ENCODE results near the gene EWSR1.
A peak's percentile ranks its signal among the peaks of the same experiment; 100 is the strongest.
"Not testable (repeated sequence)": the region's sequence is repeated elsewhere in the genome, so short reads cannot be mapped to it uniquely, and the experiment has no call there.

The EWSR1 gene

GRCh38 chr22:29342177-29342576 is 74.1 kb downstream of the EWSR1 start:
- H3K36me3 ChIP-seq (replicated peaks) = peaks cover 52% of the 10 kb centered on the region
- in situ Hi-C loops (cut with HindIII; ENCODE audit: low pct_ligation_motif_present, low sequenced_read_pairs) = no loop called here

GRCh38 chr22:29342577-29343312 is 74.7 kb downstream of the EWSR1 start:
- Histone ChIP-seq H3K4me3 (ENCODE audit: low read depth, low read length) (no peak overlapping the region), H3K27ac (no peak overlapping the region), H3K36me3 (replicated peaks) (peaks cover 55% of the 10 kb centered on the region), H3K27me3 (replicated peaks) (no peaks in the 10 kb centered on the region)
- in situ Hi-C loops (cut with HindIII; ENCODE audit: low pct_ligation_motif_present, low sequenced_read_pairs) = no loop called here
- no peak for DNase-seq
- no peak for TF ChIP-seq CTCF (IDR thresholded peaks at IDR 0.05; ENCODE audit: low read depth, low read length, missing control alignments)

More at GRCh38 chr22:29342177-29342576, 74.1 kb downstream of the EWSR1 start:
- TF ChIP-seq CTCF (IDR thresholded peaks at IDR 0.05; ENCODE audit: low read depth, low read length, missing control alignments) = no peak
- no peak for DNase-seq
- Histone ChIP-seq H3K27ac (no peak overlapping the region), H3K27me3 (replicated peaks) (no peaks in the 10 kb centered on the region), H3K4me3 (ENCODE audit: low read depth, low read length) (no peak overlapping the region)

GRCh38 chr22:29343313-29343805 is 75.3 kb downstream of the EWSR1 start:
- H3K27ac ChIP-seq = peak overlapping the region; percentile 45
- no peak for DNase-seq
- no peak for TF ChIP-seq CTCF (IDR thresholded peaks at IDR 0.05; ENCODE audit: low read depth, low read length, missing control alignments)
- peaks cover 56% of the 10 kb centered on the region for H3K36me3 ChIP-seq (replicated peaks)
- in situ Hi-C loops (cut with HindIII; ENCODE audit: low pct_ligation_motif_present, low sequenced_read_pairs) = no loop called here
- H3K27me3 ChIP-seq (replicated peaks) = no peaks in the 10 kb centered on the region
- no peak overlapping the region for H3K4me3 ChIP-seq (ENCODE audit: low read depth, low read length)

GRCh38 chr22:29344137-29344536 is 76.1 kb downstream of the EWSR1 start:
- TF ChIP-seq CTCF (IDR thresholded peaks at IDR 0.05; ENCODE audit: low read depth, low read length, missing control alignments) = no peak
- H3K4me3 ChIP-seq (ENCODE audit: low read depth, low read length) = no peak overlapping the region
- peak overlapping the region; percentile 45 for H3K27ac ChIP-seq
- H3K36me3 ChIP-seq (replicated peaks) = peaks cover 54% of the 10 kb centered on the region
- peak; percentile 90 for DNase-seq
- in situ Hi-C loops (cut with HindIII; ENCODE audit: low pct_ligation_motif_present, low sequenced_read_pairs) = no loop called here
- no peaks in the 10 kb centered on the region for H3K27me3 ChIP-seq (replicated peaks)

GRCh38 chr22:29344889-29345288 is 76.8 kb downstream of the EWSR1 start:
- H3K4me3 ChIP-seq (ENCODE audit: low read depth, low read length); DNase-seq; in situ Hi-C loops (cut with HindIII; ENCODE audit: low pct_ligation_motif_present, low sequenced_read_pairs); H3K27ac ChIP-seq; H3K27me3 ChIP-seq (replicated peaks): not testable (repeated sequence)
- H3K36me3 ChIP-seq (replicated peaks) = peaks cover 53% of the 10 kb centered on the region

GRCh38 chr22:29345932-29346331 is 77.9 kb downstream of the EWSR1 start:
- Histone ChIP-seq H3K27ac (no peak overlapping the region), H3K36me3 (replicated peaks) (peaks cover 49% of the 10 kb centered on the region), H3K4me3 (ENCODE audit: low read depth, low read length) (no peak overlapping the region), H3K27me3 (replicated peaks) (no peaks in the 10 kb centered on the region)
- no peak for TF ChIP-seq CTCF (IDR thresholded peaks at IDR 0.05; ENCODE audit: low read depth, low read length, missing control alignments)
- DNase-seq = no peak
- in situ Hi-C loops (cut with HindIII; ENCODE audit: low pct_ligation_motif_present, low sequenced_read_pairs) = no loop called here

Data from brain microvascular endothelial cell (primary cell).